HepG2 (cell line): Measurements from ENCODE around the gene IGFLR1. TPM values are rescaled to one million over a fixed set of nuclear protein-coding genes. Genes with fewer than 3 reads are reported as not detected.

Experiments used
- EEA1 ChIP-seq: sonication (generic); formaldehyde crosslinking; IDR thresholded peaks from 2 replicates; pipeline ENCODE4 v1.5.1; 2020; ENCODE audit warnings: mild to moderate bottlenecking, missing genetic modification reagents, borderline replicate concordance
- FOSL1 ChIP-seq: sonication (generic); formaldehyde crosslinking; IDR thresholded peaks from 2 replicates; pipeline ENCODE4 v1.9.0; 2021; ENCODE audit warnings: missing genetic modification reagents, borderline replicate concordance
- HOXD1 ChIP-seq: sonication (generic); formaldehyde crosslinking; IDR thresholded peaks from 2 replicates; pipeline ENCODE4 v1.5.0; 2020; ENCODE audit warnings: missing genetic modification reagents
- MAZ ChIP-seq, 2 experiments: sonication (generic) in 1 of 2; formaldehyde crosslinking in 1 of 2; IDR thresholded peaks; 2 replicates each; pipeline versions ENCODE4 v1.5.0 to v1.6.1; 2012 to 2020; ENCODE audit warnings: low read depth in 2 of 2, mild to moderate bottlenecking in 2 of 2, borderline replicate concordance in 1 of 2, improper control_type of control experiment in 1 of 2, low read length in 1 of 2, missing genetic modification reagents in 1 of 2, moderate library complexity in 1 of 2
- NR3C1 ChIP-seq: sonication (generic); formaldehyde crosslinking; IDR thresholded peaks from 2 replicates; pipeline ENCODE4 v1.4.0; 2020; ENCODE audit warnings: missing genetic modification reagents
- NRL ChIP-seq: sonication (generic); formaldehyde crosslinking; IDR thresholded peaks from 2 replicates; pipeline ENCODE4 v1.5.0; 2020; ENCODE audit warnings: missing genetic modification reagents, mild to moderate bottlenecking, moderate library complexity, borderline replicate concordance
- PHB2 ChIP-seq: fragments of 450-650 bp; IDR thresholded peaks from 2 replicates; pipeline ENCODE4 v1.6.1; 2018; ENCODE audit not compliant: partially characterized antibody
- PHF5A ChIP-seq: IDR thresholded peaks from one replicate; pipeline ENCODE4 v1.6.1; 2018; ENCODE audit warnings: low read depth, missing genetic modification reagents; ENCODE audit not compliant: unreplicated experiment
- POLR2A ChIP-seq, 2 experiments: IDR thresholded peaks; 2 replicates each; pipeline ENCODE4 v1.6.1; 2011; ENCODE audit warnings: low read depth in 2 of 2, low read length in 2 of 2, mild to moderate bottlenecking in 1 of 2, moderate library complexity in 1 of 2; ENCODE audit not compliant: insufficient read depth in 1 of 2
- RBAK ChIP-seq: sonication (generic); formaldehyde crosslinking; IDR thresholded peaks from 2 replicates; pipeline ENCODE4 v1.5.1; 2020; ENCODE audit warnings: mild to moderate bottlenecking, missing genetic modification reagents
- REXO4 ChIP-seq: sonication (generic); formaldehyde crosslinking; IDR thresholded peaks from 2 replicates; pipeline ENCODE4 v1.8.0; 2022; ENCODE audit warnings: missing genetic modification reagents, mild to moderate bottlenecking, borderline replicate concordance
- SMAD1 ChIP-seq: sonication (generic); formaldehyde crosslinking; IDR thresholded peaks from 2 replicates; pipeline ENCODE4 v1.4.0; 2020; ENCODE audit warnings: missing genetic modification reagents, low read depth, mild to moderate bottlenecking, borderline replicate concordance
- TBL1XR1 ChIP-seq: fragments of 150-350 bp; IDR thresholded peaks from 2 replicates; pipeline ENCODE4 v1.6.1; 2014; ENCODE audit warnings: borderline replicate concordance, low read length; ENCODE audit not compliant: partially characterized antibody
- ZBTB7B ChIP-seq: sonication (generic); formaldehyde crosslinking; IDR thresholded peaks from 2 replicates; pipeline ENCODE4 v1.4.0; 2020; ENCODE audit warnings: missing genetic modification reagents
- ZMYM4 ChIP-seq: sonication (generic); formaldehyde crosslinking; IDR thresholded peaks from 2 replicates; pipeline ENCODE4 v1.8.1; 2023; ENCODE audit warnings: mild to moderate bottlenecking, missing genetic modification reagents
- ZNF414 ChIP-seq: sonication (generic); formaldehyde crosslinking; IDR thresholded peaks from 2 replicates; pipeline ENCODE4 v1.5.0; 2020; ENCODE audit warnings: missing genetic modification reagents
- ZNF441 ChIP-seq: sonication (generic); formaldehyde crosslinking; IDR thresholded peaks from 2 replicates; pipeline ENCODE4 v1.7.0; 2021; ENCODE audit warnings: missing genetic modification reagents, borderline replicate concordance
- ZNF562 ChIP-seq: sonication (generic); formaldehyde crosslinking; IDR thresholded peaks from 2 replicates; pipeline ENCODE4 v1.8.0; 2022; ENCODE audit warnings: missing genetic modification reagents, borderline replicate concordance
- ZNF607 ChIP-seq: sonication (generic); formaldehyde crosslinking; IDR thresholded peaks from 2 replicates; pipeline ENCODE4 v1.5.1; 2020; ENCODE audit warnings: missing genetic modification reagents, mild to moderate bottlenecking, borderline replicate concordance
- ZNF768 ChIP-seq: sonication (generic); formaldehyde crosslinking; IDR thresholded peaks from 2 replicates; pipeline ENCODE4 v1.4.0; 2020; ENCODE audit warnings: missing genetic modification reagents
- ZNF878 ChIP-seq: sonication (generic); formaldehyde crosslinking; IDR thresholded peaks from 2 replicates; pipeline ENCODE4 v1.8.1; 2023; ENCODE audit warnings: mild to moderate bottlenecking, missing genetic modification reagents, moderate library complexity
- polyA plus RNA-seq, 8 experiments: library from polyadenylated mRNA; depleted of rRNA in 3 of 8; stranded (reverse) in 7 of 8; unstranded in 1 of 8; fragments of >200 nt; fragmentation: Illumina TruSeq in 4 of 8; extraction: Trizol in 4 of 8; gene quantifications; 2 replicates each; pipeline versions ENCODE4 v1.2.1 to v1.2.3, GENCODE V29; 2011 to 2016; ENCODE audit warnings: low read depth in 4 of 8, missing spikeins in 1 of 8, mixed read lengths in 1 of 8; ENCODE audit not compliant: insufficient read depth in 1 of 8
- total RNA-seq, 5 experiments: library from RNA; depleted of rRNA; stranded (reverse); fragments of >200 nt; fragmentation: Illumina TruSeq; extraction: Trizol; gene quantifications; 2 replicates each; pipeline ENCODE4 v1.2.3, GENCODE V29; 2016; ENCODE audit warnings: low read depth in 1 of 5
- TF ChIP-seq, protein P1 (sequence below), 2 experiments: sonication (generic) in 1 of 2; formaldehyde crosslinking in 1 of 2; IDR thresholded peaks; 2 replicates each; pipeline versions ENCODE4 v1.4.0 to v1.6.1; 2018 to 2020; ENCODE audit warnings: missing genetic modification reagents in 2 of 2, borderline replicate concordance in 1 of 2, low read depth in 1 of 2, mild to moderate bottlenecking in 1 of 2, missing biosample characterization in 1 of 2
- TF ChIP-seq, protein P2 (sequence below): sonication (generic); formaldehyde crosslinking; IDR thresholded peaks from 2 replicates; pipeline ENCODE4 v1.5.0; 2020; ENCODE audit warnings: missing genetic modification reagents
- TF ChIP-seq, protein P3 (sequence below): sonication (generic); formaldehyde crosslinking; IDR thresholded peaks from 2 replicates; pipeline ENCODE4 v1.4.0; 2020; ENCODE audit warnings: missing genetic modification reagents

Gene IGFLR1
- total and polyA plus RNA-seq, 2 of the 13 experiments (the other 11 are each of a cell fraction or from before 2014, with no cell fraction given): 5.4 to 8.9 TPM

- TF ChIP-seq, protein P1, sequence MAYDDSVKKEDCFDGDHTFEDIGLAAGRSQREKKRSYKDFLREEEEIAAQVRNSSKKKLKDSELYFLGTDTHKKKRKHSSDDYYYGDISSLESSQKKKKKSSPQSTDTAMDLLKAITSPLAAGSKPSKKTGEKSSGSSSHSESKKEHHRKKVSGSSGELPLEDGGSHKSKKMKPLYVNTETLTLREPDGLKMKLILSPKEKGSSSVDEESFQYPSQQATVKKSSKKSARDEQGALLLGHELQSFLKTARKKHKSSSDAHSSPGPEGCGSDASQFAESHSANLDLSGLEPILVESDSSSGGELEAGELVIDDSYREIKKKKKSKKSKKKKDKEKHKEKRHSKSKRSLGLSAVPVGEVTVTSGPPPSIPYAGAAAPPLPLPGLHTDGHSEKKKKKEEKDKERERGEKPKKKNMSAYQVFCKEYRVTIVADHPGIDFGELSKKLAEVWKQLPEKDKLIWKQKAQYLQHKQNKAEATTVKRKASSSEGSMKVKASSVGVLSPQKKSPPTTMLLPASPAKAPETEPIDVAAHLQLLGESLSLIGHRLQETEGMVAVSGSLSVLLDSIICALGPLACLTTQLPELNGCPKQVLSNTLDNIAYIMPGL (CRISPR knock-in tag; IDR thresholded peaks at IDR 0.05; ENCODE audit: borderline replicate concordance in 1 of 2, low read depth in 1 of 2): peak in 1 of 2 experiments; percentile 54; a peak in 1 of 4 replicates
- TF ChIP-seq NR3C1 (no peak), ZNF441 (CRISPR knock-in tag) (peak; percentile 87), FOSL1 (no peak), MAZ (IDR thresholded peaks at IDR 0.05; ENCODE audit: borderline replicate concordance, low read depth, low read length) (peak; percentile 55; the same call in 1 of the 2 replicates), MAZ (CRISPR knock-in tag; IDR thresholded peaks at IDR 0.05; ENCODE audit: low read depth) (peak; percentile 83), PHF5A (no peak), SMAD1 (peak; percentile 51; the same call in 1 of the 2 replicates), ZNF768 (CRISPR knock-in tag) (no peak), PHB2 (no peak), ZNF414 (CRISPR knock-in tag) (peak; percentile 36; the same call in 1 of the 2 replicates), TBL1XR1 (no peak), POLR2A (IDR thresholded peaks at IDR 0.05; ENCODE audit: insufficient read depth in 1 of 2, low read depth in 2 of 2, low read length in 2 of 2) (peak in 1 of 2 experiments; percentile 79; a peak in 2 of 4 replicates), ZBTB7B (CRISPR knock-in tag) (0 out of 2 replicates have a peak, but pooled peaks have one; percentile 26), REXO4 (CRISPR knock-in tag) (no peak), ZMYM4 (CRISPR knock-in tag) (peak; percentile 80), NRL (CRISPR knock-in tag) (peak; percentile 73; the same call in 1 of the 2 replicates), RBAK (CRISPR knock-in tag) (no peak), ZNF878 (CRISPR knock-in tag) (no peak), ZNF562 (CRISPR knock-in tag) (no peak), ZNF607 (peak; percentile 33; the same call in 1 of the 2 replicates), HOXD1 (0 out of 2 replicates have a peak, but pooled peaks have one; percentile 72), EEA1 (CRISPR knock-in tag) (no peak)
- TF ChIP-seq, protein P2, sequence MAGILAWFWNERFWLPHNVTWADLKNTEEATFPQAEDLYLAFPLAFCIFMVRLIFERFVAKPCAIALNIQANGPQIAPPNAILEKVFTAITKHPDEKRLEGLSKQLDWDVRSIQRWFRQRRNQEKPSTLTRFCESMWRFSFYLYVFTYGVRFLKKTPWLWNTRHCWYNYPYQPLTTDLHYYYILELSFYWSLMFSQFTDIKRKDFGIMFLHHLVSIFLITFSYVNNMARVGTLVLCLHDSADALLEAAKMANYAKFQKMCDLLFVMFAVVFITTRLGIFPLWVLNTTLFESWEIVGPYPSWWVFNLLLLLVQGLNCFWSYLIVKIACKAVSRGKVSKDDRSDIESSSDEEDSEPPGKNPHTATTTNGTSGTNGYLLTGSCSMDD (CRISPR knock-in tag): no peak
- TF ChIP-seq, protein P3, sequence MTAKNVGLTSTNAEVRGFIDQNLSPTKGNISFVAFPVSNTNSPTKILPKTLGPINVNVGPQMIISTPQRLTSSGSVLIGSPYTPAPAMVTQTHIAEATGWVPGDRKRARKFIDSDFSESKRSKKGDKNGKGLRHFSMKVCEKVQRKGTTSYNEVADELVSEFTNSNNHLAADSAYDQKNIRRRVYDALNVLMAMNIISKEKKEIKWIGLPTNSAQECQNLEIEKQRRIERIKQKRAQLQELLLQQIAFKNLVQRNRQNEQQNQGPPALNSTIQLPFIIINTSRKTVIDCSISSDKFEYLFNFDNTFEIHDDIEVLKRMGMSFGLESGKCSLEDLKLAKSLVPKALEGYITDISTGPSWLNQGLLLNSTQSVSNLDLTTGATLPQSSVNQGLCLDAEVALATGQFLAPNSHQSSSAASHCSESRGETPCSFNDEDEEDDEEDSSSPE (CRISPR knock-in tag): peak; percentile 76; the same call in 1 of the 2 replicates
Measured at GRCh38 chr19:35702223-35703012, 39.8 kb downstream of the IGFLR1 start (continued).
